Measurements from ENCODE around the gene CATSPER1.

DNA sequence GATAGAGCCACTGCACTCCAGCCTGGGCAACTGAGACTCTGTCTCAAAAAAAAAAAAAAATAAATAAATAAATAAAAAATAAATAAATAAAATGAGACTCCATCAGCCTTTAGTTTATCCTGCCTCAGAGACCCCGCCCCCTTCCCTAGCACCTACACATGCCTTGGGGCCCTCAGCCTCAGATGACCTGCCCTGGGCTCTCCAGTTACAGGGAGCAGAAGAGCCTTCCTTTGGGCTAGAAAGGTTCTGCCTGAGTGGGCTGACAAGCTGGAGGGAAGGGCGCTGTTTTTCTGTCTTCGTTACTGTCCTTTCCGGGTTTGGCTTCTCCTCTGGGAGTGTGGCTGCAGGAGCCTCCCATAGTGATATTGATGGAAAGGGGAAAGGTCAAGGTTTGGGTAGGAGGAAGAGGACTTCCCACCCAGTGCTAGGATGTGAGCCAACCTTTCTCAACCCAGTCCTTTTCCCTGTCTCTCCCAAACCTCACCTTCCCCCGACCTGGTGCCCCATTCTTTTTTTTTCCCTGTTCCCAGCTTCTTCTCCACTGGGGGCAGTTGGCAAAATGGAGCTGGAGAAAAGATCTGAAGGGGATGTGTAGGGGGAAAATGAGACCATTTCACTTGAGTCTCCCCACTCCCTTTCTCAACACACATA, 24.4 kb upstream of the CATSPER1 start:
- TF ChIP-seq CTCF (IDR thresholded peaks at IDR 0.05 in 2 of 3, conservative IDR thresholded peaks at IDR 0.05 in 1 of 3; ENCODE audit: borderline replicate concordance in 1 of 3, insufficient read depth in 1 of 3, low read depth in 2 of 3, low read length in 2 of 3) (peak in 2 of 3 experiments; percentile 7 to 14; a peak in 1 of 6 replicates), POLR2A (IDR thresholded peaks at IDR 0.05; ENCODE audit: borderline replicate concordance, extremely low read depth, insufficient read depth, insufficient read length) (no peak), REST (IDR thresholded peaks at IDR 0.05; ENCODE audit: low read depth) (no peak), ZBTB33 (IDR thresholded peaks at IDR 0.05; ENCODE audit: extremely low read depth, insufficient replicate concordance, low read length) (no peak), SIN3A (IDR thresholded peaks at IDR 0.05; ENCODE audit: low read depth) (no peak), RAD21 (IDR thresholded peaks at IDR 0.05; ENCODE audit: low read depth) (no peak)

All from HCT116 (cell line).